Prostate gland (tissue), 2 donors: ENCODE results near the gene ACOXL. TPM values are rescaled to one million over a fixed set of nuclear protein-coding genes. Genes with fewer than 3 reads are reported as not detected.

ENCODE experiments used
- DNase-seq: peaks from one replicate; pipeline ENCODE4 v3.0.0-alpha.2; 2019; ENCODE audit warnings: low spot score
- H3K27ac ChIP-seq, 2 donors: fragments of 200-600 bp; sonication (generic); 2 replicates each; pipeline ENCODE4 v1.5.1; 2017 to 2019
- H3K27me3 ChIP-seq: fragments of 200-600 bp; sonication (generic); replicated peaks from 2 replicates; pipeline ENCODE4 v1.5.1; 2019; ENCODE audit not compliant: insufficient read depth
- H3K36me3 ChIP-seq, 2 donors: fragments of 200-600 bp; sonication (generic); 1 replicate in 1 of 2; 2 replicates in 1 of 2; pipeline versions ENCODE4 v1.5.1 to v1.8.1; 2017 to 2019
- H3K4me1 ChIP-seq: fragments of 200-600 bp; sonication (generic); replicated peaks from 2 replicates; pipeline ENCODE4 v1.5.1; 2019
- H3K4me3 ChIP-seq, 2 donors: fragments of 200-600 bp; sonication (generic); 2 replicates each; pipeline ENCODE4 v1.5.1; 2017 to 2019
- H3K9me3 ChIP-seq: fragments of 200-600 bp; sonication (generic); 2 replicates; pipeline ENCODE4 v1.5.1; 2017
- POLR2A ChIP-seq: fragments of 450-650 bp; IDR thresholded peaks from one replicate; pipeline ENCODE4 v1.6.1; 2016; ENCODE audit warnings: antibody characterized with exemption, mild to moderate bottlenecking
- POLR2AphosphoS5 ChIP-seq: sonication (generic); formaldehyde crosslinking; IDR thresholded peaks from one replicate; pipeline ENCODE4 v1.6.1; 2017; ENCODE audit warnings: antibody characterized with exemption
- WGBS: methylation state at CpG from one replicate; pipeline ENCODE4 v1.1.5; 2018; 5-methylcytosine and 5-hydroxymethylcytosine counted together
- intact Hi-C: fragments of 100-400 bp; cut with DNase I; formaldehyde crosslinking; loops from one replicate; pipeline ENCODE4 v1.14.2; 2022
- total RNA-seq, 2 donors: library from RNA; depleted of rRNA; stranded (reverse); fragments of >200 nt; gene quantifications; one replicate each; pipeline ENCODE4 v1.1.0, GENCODE V29; 2016
- TF ChIP-seq, protein P1 (sequence below), 4 experiments: fragments of 200-600 bp in 2 of 4; fragments of 450-650 bp in 2 of 4; sonication (generic) in 2 of 4; IDR thresholded peaks; 1 replicate in 3 of 4; 2 replicates in 1 of 4; pipeline ENCODE4 v1.5.1; 2016 to 2019; ENCODE audit warnings: antibody characterized with exemption in 4 of 4, mild to moderate bottlenecking in 2 of 4, moderate library complexity in 2 of 4

Gene ACOXL
- total RNA-seq, 2 donors from 2014 or later = 8.0 to 8.3 TPM

DNA sequence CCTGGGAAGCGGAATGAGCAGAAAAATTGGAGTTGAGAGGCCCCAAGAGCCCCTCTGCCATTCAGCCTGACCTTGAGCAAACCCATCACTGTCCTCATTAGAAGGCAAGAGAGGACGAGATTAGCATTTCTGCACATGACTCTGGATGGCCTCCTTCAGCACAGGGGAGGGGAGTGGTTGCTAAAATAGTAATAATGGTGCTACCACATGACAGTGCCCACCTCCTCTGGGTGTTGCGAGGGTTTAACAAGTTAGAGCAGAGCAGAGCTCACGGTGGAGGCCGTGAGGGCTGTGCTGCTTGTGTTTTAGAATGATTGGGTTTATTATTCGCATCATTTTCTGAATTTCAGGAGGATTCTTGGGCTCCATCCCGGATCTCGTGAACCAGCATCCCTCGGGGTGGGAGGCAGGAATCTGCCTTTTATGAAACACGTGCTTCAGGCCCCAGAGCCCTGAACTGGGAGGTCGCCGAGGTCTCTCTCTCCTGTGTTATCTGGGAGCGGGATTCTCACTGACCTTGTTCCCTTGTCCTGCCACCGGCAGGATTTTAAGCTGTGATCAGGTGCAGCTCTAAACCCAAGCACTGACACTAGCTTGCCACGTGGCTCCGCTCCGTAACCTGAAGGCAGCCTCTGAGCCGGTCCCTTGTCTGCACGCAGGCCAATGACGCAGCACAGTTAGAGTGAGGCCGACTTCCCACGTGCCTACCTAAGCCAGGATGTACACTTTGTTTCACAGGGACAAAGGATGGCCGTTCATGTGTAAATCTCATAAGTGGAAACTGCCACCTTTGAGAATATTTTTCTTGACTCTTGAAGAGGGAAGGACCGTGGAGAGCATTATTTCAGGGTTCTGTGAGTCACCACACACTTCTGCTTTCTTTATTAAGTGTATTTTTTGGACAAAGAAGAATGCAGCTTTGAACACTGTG is 142.3 kb downstream of the ACOXL start:
- TF ChIP-seq, protein P1, sequence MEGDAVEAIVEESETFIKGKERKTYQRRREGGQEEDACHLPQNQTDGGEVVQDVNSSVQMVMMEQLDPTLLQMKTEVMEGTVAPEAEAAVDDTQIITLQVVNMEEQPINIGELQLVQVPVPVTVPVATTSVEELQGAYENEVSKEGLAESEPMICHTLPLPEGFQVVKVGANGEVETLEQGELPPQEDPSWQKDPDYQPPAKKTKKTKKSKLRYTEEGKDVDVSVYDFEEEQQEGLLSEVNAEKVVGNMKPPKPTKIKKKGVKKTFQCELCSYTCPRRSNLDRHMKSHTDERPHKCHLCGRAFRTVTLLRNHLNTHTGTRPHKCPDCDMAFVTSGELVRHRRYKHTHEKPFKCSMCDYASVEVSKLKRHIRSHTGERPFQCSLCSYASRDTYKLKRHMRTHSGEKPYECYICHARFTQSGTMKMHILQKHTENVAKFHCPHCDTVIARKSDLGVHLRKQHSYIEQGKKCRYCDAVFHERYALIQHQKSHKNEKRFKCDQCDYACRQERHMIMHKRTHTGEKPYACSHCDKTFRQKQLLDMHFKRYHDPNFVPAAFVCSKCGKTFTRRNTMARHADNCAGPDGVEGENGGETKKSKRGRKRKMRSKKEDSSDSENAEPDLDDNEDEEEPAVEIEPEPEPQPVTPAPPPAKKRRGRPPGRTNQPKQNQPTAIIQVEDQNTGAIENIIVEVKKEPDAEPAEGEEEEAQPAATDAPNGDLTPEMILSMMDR (IDR thresholded peaks at IDR 0.05) = no peak
- TF ChIP-seq POLR2A (no peak), POLR2AphosphoS5 (no peak)
- intact Hi-C loops = no loop called here
- H3K36me3 ChIP-seq = no peaks in the 10 kb centered on the region
- 91% methylated on average over 24 of the region's 24 CpGs for WGBS
- no peak overlapping the region for H3K4me3 ChIP-seq
- no peaks in the 10 kb centered on the region for H3K4me1 ChIP-seq
- H3K9me3 ChIP-seq = no peaks in the 10 kb centered on the region
- H3K27ac ChIP-seq = no peak overlapping the region
- DNase-seq = no peak
- H3K27me3 ChIP-seq = no peaks in the 10 kb centered on the region

DNA sequence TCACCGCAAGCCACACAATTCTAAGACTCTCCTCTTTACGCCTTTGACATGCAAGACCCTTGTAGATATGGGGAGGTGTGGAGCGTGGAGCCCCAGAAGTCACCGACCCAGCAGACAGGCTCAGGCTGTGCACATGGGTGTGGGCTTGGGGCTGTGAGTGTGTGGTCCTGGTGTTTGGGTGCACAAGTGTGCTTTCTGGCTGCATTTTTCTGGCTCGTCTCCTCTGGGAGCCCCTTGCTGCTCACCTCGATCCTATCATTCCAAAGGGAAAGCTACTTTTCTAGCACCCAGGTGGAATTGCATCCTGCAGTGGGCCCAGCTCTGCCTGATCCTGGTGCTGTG is 143.0 kb downstream of the ACOXL start:
- no peak for DNase-seq
- no peak overlapping the region for H3K4me3 ChIP-seq
- H3K4me1 ChIP-seq = no peaks in the 10 kb centered on the region
- WGBS = 94% methylated on average over 6 of the region's 6 CpGs
- no peaks in the 10 kb centered on the region for H3K27me3 ChIP-seq
- no peaks in the 10 kb centered on the region for H3K9me3 ChIP-seq
- TF ChIP-seq, protein P1 (IDR thresholded peaks at IDR 0.05) = no peak
- TF ChIP-seq POLR2A (no peak), POLR2AphosphoS5 (no peak)
- H3K27ac ChIP-seq = no peak overlapping the region
- H3K36me3 ChIP-seq = no peaks in the 10 kb centered on the region
- intact Hi-C loops = no loop called here

DNA sequence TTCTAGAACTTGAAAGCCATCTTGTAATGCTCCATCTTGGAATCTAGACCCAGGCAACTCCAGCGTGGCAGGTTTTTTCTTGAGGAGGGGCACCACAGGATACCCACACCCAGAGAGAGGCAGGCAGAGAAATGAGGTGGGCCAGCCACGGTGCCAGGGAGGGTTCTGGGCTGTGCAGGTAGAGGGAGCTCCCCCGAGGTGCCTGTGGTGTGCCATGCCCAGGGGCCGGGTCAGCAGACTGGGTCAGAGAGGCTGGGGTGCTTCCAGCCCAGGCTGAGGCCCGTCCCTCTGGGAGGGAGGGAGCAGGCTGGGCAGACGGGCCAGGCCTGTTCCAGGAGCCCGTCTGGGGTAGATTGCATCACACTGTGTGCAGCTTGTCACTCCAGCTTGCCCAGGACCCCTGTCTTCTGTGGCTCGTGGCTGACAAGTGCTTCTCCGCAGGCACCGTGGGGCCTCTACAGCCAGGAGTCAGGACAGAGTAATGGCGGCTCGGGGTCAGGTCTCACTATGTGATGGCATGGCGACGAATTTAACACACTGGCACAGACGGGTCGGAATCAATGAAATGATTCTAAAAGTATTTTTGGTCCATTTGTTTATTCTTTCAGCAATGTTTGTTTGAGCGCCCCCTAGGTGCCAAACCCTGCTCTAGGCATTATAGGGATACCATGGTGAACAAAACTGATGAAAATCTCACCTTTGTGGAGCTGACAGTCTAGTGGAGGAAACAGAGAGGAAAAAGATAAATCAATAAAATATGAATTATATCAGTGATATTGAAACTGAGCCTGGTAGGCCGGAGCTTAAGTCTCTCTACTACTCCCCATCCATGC is 144.0 kb downstream of the ACOXL start:
- WGBS = 90% methylated on average over 18 of the region's 18 CpGs
- TF ChIP-seq POLR2AphosphoS5 = no peak
- TF ChIP-seq, protein P1 (IDR thresholded peaks at IDR 0.05) = no peak
- TF ChIP-seq POLR2A = no peak
- no peaks in the 10 kb centered on the region for H3K9me3 ChIP-seq

DNA sequence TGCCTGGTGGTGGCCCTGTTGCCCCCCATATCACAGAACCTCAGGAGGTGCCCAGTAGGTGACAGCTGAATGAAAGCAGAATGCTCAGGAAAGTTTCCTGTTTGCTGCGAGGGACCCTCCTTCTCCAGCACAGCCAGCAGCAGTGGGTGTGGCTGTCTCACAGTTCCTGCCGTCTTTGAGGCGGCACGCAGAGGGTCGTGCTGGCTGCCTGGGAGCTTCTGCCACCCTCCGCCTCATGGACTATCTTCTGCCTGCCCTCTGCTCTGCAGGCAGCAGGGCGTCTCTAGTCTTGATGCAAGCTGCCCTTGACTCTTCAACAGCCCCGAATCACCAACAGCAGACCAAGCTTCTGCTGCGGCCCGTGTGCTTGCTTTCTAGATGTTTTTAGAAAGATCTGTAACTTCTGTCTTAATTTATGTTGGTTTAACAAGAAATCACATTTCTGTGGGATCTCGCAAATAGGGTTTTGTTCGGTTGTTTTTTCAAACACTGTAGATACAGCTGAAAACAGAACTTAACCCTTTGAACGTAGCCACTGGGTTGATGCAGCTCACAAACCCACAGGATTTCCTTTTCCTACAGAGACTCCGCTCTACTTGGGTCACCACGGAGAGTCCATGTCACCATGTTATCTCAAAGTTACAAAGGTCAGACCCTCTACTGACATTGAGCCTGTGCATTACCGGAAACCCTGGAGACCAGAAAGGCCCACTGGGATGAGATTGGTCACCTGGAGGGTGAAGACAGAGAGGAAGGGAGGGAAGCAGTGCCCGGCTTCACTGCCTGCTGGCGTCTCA is 144.9 kb downstream of the ACOXL start:
- H3K27ac ChIP-seq = no peak overlapping the region
- no peak overlapping the region for H3K4me3 ChIP-seq
- H3K36me3 ChIP-seq = no peaks in the 10 kb centered on the region
- no peaks in the 10 kb centered on the region for H3K9me3 ChIP-seq
- H3K4me1 ChIP-seq = no peaks in the 10 kb centered on the region
- no peak for DNase-seq
- TF ChIP-seq POLR2AphosphoS5 = no peak
- TF ChIP-seq, protein P1 (IDR thresholded peaks at IDR 0.05) = no peak
- no peak for TF ChIP-seq POLR2A
- H3K27me3 ChIP-seq = no peaks in the 10 kb centered on the region
- intact Hi-C loops = no loop called here
- 64% methylated on average over 18 of the region's 18 CpGs for WGBS

More for the DNA sequence above, 144.0 kb downstream of the ACOXL start:
- intact Hi-C loops = no loop called here
- Histone ChIP-seq H3K4me3 (no peak overlapping the region), H3K27me3 (no peaks in the 10 kb centered on the region), H3K4me1 (no peaks in the 10 kb centered on the region), H3K27ac (no peak overlapping the region), H3K36me3 (no peaks in the 10 kb centered on the region)
- DNase-seq = no peak
